Neural progenitor cell (in vitro differentiated cells): ENCODE data around the gene CKAP4. TPM values are rescaled to one million over a fixed set of nuclear protein-coding genes. Genes with fewer than 3 reads are reported as not detected.

Experiments used
- DNase-seq: peaks from one replicate; pipeline ENCODE4 v3.0.0-alpha.2; 2016; ENCODE audit warnings: low spot score
- H2AFZ ChIP-seq: fragments of 200-600 bp; sonication (generic); replicated peaks from 2 replicates; pipeline ENCODE4 v1.6.1; 2016; ENCODE audit warnings: antibody characterized with exemption
- H3F3A ChIP-seq: fragments of 200-600 bp; sonication (generic); 2 replicates; pipeline ENCODE4 v1.6.1; 2016; ENCODE audit warnings: antibody characterized with exemption, low read depth
- H3K27ac ChIP-seq: fragments of 200-600 bp; sonication (generic); 2 replicates; pipeline ENCODE4 v1.5.1; 2016; ENCODE audit warnings: mild to moderate bottlenecking
- H3K27me3 ChIP-seq: fragments of 200-600 bp; sonication (generic); 2 replicates; pipeline ENCODE4 v1.6.1; 2016; ENCODE audit warnings: mild to moderate bottlenecking, moderate library complexity
- H3K36me3 ChIP-seq: fragments of 200-600 bp; sonication (generic); 2 replicates; pipeline ENCODE4 v1.5.1; 2016
- H3K4me1 ChIP-seq: fragments of 200-600 bp; sonication (generic); 2 replicates; pipeline ENCODE4 v1.6.1; 2016; ENCODE audit warnings: mixed run types
- H3K4me2 ChIP-seq: fragments of 200-600 bp; sonication (generic); 2 replicates; pipeline ENCODE4 v1.6.1; 2016
- H3K4me3 ChIP-seq: fragments of 200-600 bp; sonication (generic); 2 replicates; pipeline ENCODE4 v1.5.1; 2016
- H3K79me2 ChIP-seq: fragments of 200-600 bp; sonication (generic); 2 replicates; pipeline ENCODE4 v1.6.1; 2016; ENCODE audit warnings: low read depth
- H3K9ac ChIP-seq: fragments of 200-600 bp; sonication (generic); 2 replicates; pipeline ENCODE4 v1.6.1; 2016
- H3K9me3 ChIP-seq: fragments of 200-600 bp; sonication (generic); 2 replicates; pipeline ENCODE4 v1.5.1; 2016; ENCODE audit warnings: low read depth
- H4K20me1 ChIP-seq: fragments of 200-600 bp; sonication (generic); 2 replicates; pipeline ENCODE4 v1.6.1; 2016; ENCODE audit warnings: low read depth
- H3K27ac Mint-ChIP-seq: 3 replicates; pipeline ENCODE4 v1.8.0; 2021; ENCODE audit warnings: mixed read lengths
- H3K27me3 Mint-ChIP-seq: 2 replicates; pipeline ENCODE4 v1.8.0; 2022; ENCODE audit warnings: low read depth, mild to moderate bottlenecking, inconsistent platforms, moderate library complexity, mixed read lengths; ENCODE audit not compliant: insufficient read depth
- H3K36me3 Mint-ChIP-seq: 3 replicates; pipeline ENCODE4 v1.8.0; 2021; ENCODE audit warnings: mixed read lengths
- H3K4me1 Mint-ChIP-seq: 3 replicates; pipeline ENCODE4 v1.8.0; 2021; ENCODE audit warnings: mixed read lengths
- H3K4me3 Mint-ChIP-seq: 3 replicates; pipeline ENCODE4 v1.8.0; 2021; ENCODE audit warnings: mild to moderate bottlenecking, moderate library complexity, mixed read lengths
- H3K9me3 Mint-ChIP-seq: 3 replicates; pipeline ENCODE4 v1.8.0; 2020; ENCODE audit warnings: mixed read lengths
- CTCF ChIP-seq: fragments of 200-600 bp; sonication (generic); IDR thresholded peaks from 2 replicates; pipeline ENCODE4 v1.5.1; 2017; ENCODE audit warnings: antibody characterized with exemption, mild to moderate bottlenecking
- EZH2 ChIP-seq: fragments of 200-600 bp; sonication (generic); IDR thresholded peaks from 2 replicates; pipeline ENCODE4 v1.6.1; 2017; ENCODE audit warnings: antibody characterized with exemption, mild to moderate bottlenecking, moderate library complexity
- EZH2phosphoT487 ChIP-seq: fragments of 200-600 bp; sonication (generic); IDR thresholded peaks from 2 replicates; pipeline ENCODE4 v1.6.1; 2017; ENCODE audit warnings: antibody characterized with exemption
- total RNA-seq: library from RNA; depleted of rRNA; stranded (reverse); fragments of >200 nt; gene quantifications from 2 replicates; pipeline ENCODE4 v1.2.3, GENCODE V29; 2015; ENCODE audit warnings: low replicate concordance

The CKAP4 gene
- total RNA-seq, 1 donor from 2014 or later: 58.7 TPM

GRCh38 chr12:106219043-106219442 is 28.8 kb downstream of the CKAP4 start:
- DNase-seq: no peak
- Histone ChIP-seq H3K9ac (no peak overlapping the region), H3K27me3 (no peaks in the 10 kb centered on the region), H2AFZ (no peak overlapping the region), H3K4me1 (peaks cover 6% of the 10 kb centered on the region), H3K9me3 (peaks cover 13% of the 10 kb centered on the region), H3K27ac (no peak overlapping the region), H4K20me1 (no peaks in the 10 kb centered on the region), H3K79me2 (no peaks in the 10 kb centered on the region), H3F3A (no peaks in the 10 kb centered on the region), H3K36me3 (no peaks in the 10 kb centered on the region), H3K4me2 (no peak overlapping the region), H3K4me3 (no peak overlapping the region)
- H3K9me3 Mint-ChIP-seq: peaks cover 22% of the 10 kb centered on the region
- TF ChIP-seq EZH2phosphoT487: no peak
- TF ChIP-seq EZH2: no peak
- TF ChIP-seq CTCF: no peak
- H3K27ac Mint-ChIP-seq: no peak overlapping the region
- no peak overlapping the region for H3K4me3 Mint-ChIP-seq
- H3K27me3 Mint-ChIP-seq: no peaks in the 10 kb centered on the region
- peaks cover 9% of the 10 kb centered on the region for H3K4me1 Mint-ChIP-seq
- H3K36me3 Mint-ChIP-seq: peaks cover 4% of the 10 kb centered on the region

DNA sequence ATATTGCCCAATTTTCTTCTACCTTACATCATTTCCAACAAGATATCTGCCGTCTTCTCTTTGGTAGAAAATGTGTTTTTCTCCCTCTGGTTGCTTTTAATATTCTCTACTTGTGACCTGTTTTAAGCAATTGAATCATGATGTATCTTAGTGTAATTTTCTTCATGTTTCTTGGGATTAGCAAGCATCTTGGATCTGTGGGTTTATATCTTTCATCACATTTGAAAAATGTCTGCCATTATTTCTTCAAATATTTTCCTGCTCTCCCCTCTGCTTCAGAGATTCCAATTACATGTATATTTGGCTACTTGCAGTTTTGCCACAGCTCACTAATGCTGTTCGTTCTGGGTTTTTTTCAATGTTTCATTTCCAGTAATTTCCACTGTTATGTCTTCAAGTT is 30.1 kb downstream of the CKAP4 start:
- Histone ChIP-seq H3K27me3 (no peaks in the 10 kb centered on the region), H3K79me2 (no peaks in the 10 kb centered on the region), H3K27ac (no peak overlapping the region), H3K4me2 (no peak overlapping the region), H4K20me1 (no peaks in the 10 kb centered on the region), H3K9ac (no peak overlapping the region), H3K9me3 (peaks cover 13% of the 10 kb centered on the region), H3K4me1 (no peaks in the 10 kb centered on the region), H3F3A (no peaks in the 10 kb centered on the region), H2AFZ (no peak overlapping the region), H3K36me3 (no peaks in the 10 kb centered on the region), H3K4me3 (no peak overlapping the region)
- H3K4me1 Mint-ChIP-seq: peaks cover 12% of the 10 kb centered on the region
- H3K36me3 Mint-ChIP-seq: peaks cover 4% of the 10 kb centered on the region
- H3K27me3 Mint-ChIP-seq: peaks cover 5% of the 10 kb centered on the region
- H3K4me3 Mint-ChIP-seq: no peak overlapping the region
- H3K9me3 Mint-ChIP-seq: peaks cover 25% of the 10 kb centered on the region
- no peak for DNase-seq
- no peak overlapping the region for H3K27ac Mint-ChIP-seq
- TF ChIP-seq CTCF (no peak), EZH2phosphoT487 (no peak), EZH2 (no peak)

DNA sequence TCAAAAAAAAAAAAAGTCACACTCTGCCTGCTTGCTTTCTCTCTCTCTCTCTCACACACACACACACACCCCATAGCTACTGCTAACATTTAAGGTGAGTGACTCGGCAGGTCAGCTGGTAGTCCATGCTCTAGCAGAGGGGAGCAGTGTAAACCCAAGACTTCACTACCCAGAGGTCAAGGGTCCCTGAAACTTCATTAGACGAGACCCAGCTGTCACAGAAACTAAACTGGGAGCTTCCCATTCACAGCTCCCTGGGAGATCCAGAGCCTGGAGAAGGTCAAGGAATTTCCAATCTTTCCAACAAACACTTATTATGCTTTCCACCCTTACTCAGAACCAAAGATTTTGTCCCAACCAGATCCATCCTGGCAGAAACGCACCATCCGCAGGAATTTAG is 33.2 kb downstream of the CKAP4 start:
- Histone ChIP-seq H3K9ac (no peak overlapping the region), H3K4me1 (no peaks in the 10 kb centered on the region), H3K27ac (no peak overlapping the region), H3K4me3 (no peak overlapping the region), H3K79me2 (no peaks in the 10 kb centered on the region), H4K20me1 (no peaks in the 10 kb centered on the region), H3K36me3 (no peaks in the 10 kb centered on the region), H2AFZ (no peak overlapping the region), H3F3A (no peaks in the 10 kb centered on the region), H3K9me3 (peaks cover 13% of the 10 kb centered on the region), H3K4me2 (no peak overlapping the region), H3K27me3 (no peaks in the 10 kb centered on the region)
- Mint-ChIP-seq H3K27me3 (peaks cover 5% of the 10 kb centered on the region), H3K36me3 (peaks cover 4% of the 10 kb centered on the region), H3K27ac (peak overlapping the region; percentile 7), H3K4me1 (peaks cover 12% of the 10 kb centered on the region), H3K9me3 (peaks cover 28% of the 10 kb centered on the region), H3K4me3 (peak overlapping the region; percentile 46)
- no peak for DNase-seq
- no peak for TF ChIP-seq EZH2

- Histone ChIP-seq H3K4me2 (no peak overlapping the region), H3K4me3 (no peak overlapping the region), H3K4me1 (no peaks in the 10 kb centered on the region), H3K9ac (no peak overlapping the region), H3K27me3 (no peaks in the 10 kb centered on the region), H2AFZ (no peak overlapping the region), H3K36me3 (no peaks in the 10 kb centered on the region), H4K20me1 (no peaks in the 10 kb centered on the region), H3K9me3 (peaks cover 13% of the 10 kb centered on the region), H3K27ac (no peak overlapping the region), H3K79me2 (no peaks in the 10 kb centered on the region), H3F3A (no peaks in the 10 kb centered on the region)
- Mint-ChIP-seq H3K27ac (no peak overlapping the region), H3K9me3 (peaks cover 24% of the 10 kb centered on the region), H3K4me3 (no peak overlapping the region), H3K4me1 (peaks cover 12% of the 10 kb centered on the region), H3K27me3 (peaks cover 5% of the 10 kb centered on the region), H3K36me3 (peaks cover 4% of the 10 kb centered on the region)
- no peak for DNase-seq
- TF ChIP-seq CTCF: no peak
- TF ChIP-seq EZH2phosphoT487: no peak
- no peak for TF ChIP-seq EZH2
These were observed 34.2 kb downstream of the CKAP4 start for GRCh38 chr12:106213662-106214061.
